GM12892 (cell line): Measurements from ENCODE around the gene DENND2A.

ENCODE experiments used
- POLR2A ChIP-seq: IDR thresholded peaks from 2 replicates; pipeline ENCODE4 v1.6.1; 2011; ENCODE audit warnings: low read depth, low read length, control low read depth
- POLR2AphosphoS5 ChIP-seq: IDR thresholded peaks from 2 replicates; pipeline ENCODE4 v1.6.1; 2011; ENCODE audit warnings: low read depth, low read length, control low read depth

DNA sequence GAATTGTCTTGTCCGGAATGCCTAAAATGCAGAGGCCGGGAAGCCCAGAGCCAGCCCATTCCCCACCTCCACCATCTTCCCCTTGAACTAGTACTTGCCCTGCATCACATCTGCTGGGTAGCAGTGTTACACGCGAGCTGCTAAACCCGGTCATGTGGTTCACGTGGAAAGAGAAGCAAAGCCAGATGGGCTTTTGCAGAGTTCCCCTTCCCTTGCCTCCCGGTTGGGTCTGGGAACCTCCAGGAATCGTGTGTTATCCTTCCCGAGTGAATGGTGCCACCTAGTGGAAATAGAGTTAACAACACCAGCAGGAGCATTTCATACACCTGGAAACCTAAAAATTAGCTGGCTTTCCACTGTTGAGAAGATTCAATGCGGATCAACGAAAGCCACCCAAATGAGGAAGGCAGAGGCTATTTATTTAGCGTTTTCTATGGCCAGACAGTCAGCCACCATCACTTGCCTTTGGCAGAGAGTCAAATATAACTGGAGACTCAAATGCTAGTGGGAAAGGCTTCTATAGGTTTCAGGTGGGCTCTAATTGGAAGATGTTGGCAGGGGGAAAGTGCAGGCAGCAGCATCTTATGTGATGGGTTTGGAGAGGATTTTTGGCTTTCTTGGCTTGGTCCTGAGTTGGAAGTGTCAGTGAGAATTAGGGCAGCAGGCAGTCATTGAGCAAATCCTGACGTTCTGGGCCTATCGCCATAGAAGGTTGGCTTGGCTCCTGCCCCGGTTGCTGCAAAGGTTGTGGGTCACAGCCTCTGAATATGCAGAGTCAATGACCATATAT, 12.9 kb upstream of the DENND2A start:
- TF ChIP-seq POLR2A = no peak
- no peak for TF ChIP-seq POLR2AphosphoS5
